HG02970 (cell line): ENCODE measurements around the gene EFNA2.
"Not testable (repeated sequence)": the region's sequence is repeated elsewhere in the genome, so short reads cannot be mapped to it uniquely, and the experiment has no call there.

Experiments used
- ATAC-seq: cut with Tn5 transposase; IDR thresholded peaks from one replicate; pipeline ENCODE4 v1.9.1; 2021; ENCODE audit warnings: mild to moderate bottlenecking, moderate library complexity, moderate number of reproducible peaks; ENCODE audit not compliant: unreplicated experiment, low FRiP score

Gene EFNA2

DNA sequence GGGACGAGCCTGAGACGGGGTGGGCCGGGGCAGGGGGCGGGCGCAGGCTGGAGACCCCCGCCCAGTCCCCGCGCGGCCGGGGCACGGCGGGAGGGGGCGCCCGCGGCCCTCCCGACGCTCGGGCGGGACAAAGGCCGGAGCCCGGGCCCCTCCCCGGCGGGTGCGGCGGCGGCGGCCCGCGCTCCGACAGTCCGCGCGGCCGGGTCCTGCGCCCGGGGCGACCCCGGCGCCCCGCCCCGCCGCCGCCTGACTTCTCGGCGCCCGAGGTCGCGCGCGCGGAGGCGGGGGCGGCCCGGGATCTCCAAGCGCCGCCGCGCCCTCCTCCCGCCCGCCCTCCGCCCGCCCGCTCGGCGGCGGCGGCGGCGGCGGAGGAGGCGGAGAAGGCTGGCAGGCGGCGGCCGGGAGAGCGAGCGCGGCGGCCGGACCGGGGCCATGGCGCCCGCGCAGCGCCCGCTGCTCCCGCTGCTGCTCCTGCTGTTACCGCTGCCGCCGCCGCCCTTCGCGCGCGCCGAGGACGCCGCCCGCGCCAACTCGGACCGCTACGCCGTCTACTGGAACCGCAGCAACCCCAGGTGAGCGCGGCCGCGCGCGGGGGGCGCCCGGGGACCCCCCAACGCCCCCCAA lies at the start of gene EFNA2:
Gene EFNA2, plus strand, starts transcription at position 137 of the 624 bp plus-strand sequence. Its CDS starts 296 bp downstream, at position 433.
- no peak for ATAC-seq

DNA sequence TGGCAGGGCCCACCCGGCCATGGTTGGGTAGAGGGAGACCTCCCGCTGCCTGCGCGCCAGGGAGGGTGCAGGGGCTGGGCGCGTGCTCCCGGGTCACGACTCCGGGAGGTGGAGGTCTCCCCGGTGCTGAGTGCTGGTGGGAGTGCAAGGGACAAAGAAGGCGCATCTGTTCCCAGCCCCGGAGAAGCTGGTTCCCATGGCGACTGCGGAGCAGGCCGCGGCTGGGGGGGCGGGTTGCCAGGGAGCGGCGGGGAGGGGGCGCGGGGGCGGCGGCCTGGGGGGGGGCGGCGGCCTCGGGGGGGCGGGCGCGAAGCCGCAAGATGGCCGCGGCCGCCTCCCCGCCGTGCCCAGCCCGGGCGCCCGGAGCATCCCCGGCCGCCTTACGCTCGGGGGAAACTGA lies 49.1 kb upstream of the EFNA2 start:
- no peak for ATAC-seq

DNA sequence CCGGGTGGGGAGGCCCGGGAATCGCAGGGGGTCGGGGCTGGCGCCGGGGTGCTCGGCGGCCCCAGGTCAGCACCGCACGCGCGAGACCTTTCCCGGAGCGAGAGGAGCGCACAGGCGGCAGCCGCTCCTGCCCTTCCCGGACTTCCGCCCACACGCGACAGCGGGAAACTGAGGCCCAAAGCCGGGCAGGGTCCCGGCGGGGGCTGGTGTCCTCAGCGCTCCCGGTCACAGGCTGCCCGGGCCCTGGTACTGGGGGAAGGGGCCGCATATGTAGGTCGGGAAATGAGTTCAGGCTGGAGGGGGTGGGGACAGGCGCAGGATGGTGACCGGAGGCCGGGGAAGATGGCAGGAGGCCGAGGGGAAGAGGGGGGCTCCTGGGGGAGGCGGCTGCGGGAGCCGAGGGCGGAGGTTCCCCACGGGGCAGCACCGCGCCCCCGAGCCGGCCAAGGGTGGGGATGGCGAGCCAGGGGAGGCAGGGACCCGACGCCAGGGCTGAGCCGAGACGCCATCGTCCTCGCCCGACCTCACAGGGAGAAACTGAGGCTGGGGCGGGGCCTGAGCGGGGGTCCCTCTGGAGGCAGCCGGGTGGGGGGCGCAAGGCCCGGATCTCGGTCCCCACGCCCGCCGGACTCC lies 48.5 kb upstream of the EFNA2 start:
- ATAC-seq, result no peak

DNA sequence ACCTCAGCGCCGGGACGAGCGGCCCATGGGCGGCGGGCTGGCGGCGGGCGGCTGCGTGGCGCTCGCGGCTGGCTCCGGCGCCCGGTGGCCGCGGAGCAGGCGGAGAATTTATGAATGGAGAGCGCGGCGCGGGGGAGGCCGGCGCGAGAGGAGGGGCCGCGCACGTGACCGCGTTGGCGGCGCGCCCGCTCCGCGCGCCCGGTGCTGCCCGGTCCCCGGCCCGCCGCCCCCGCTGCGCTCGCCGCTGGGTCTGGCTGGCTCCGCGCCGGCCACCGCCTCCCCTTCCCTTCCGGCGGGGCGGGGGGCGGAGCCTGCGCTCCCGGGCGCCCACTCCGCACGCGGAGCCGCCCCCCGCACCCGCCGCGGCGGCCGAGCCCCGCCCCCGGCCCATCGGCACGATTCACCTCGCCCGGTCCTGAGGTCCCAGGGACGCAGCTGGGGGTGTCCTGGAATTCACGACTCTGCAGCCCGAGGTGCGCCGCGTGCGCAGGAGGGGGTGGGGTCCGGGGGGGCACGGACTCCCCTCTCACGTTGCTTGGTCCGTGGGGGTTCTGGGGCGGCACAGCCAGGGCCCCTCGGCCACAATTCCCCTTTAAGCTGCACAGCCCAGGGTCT lies 47.8 kb upstream of the EFNA2 start, which contains the start of gene CBARP:
Gene CBARP, minus strand, starts transcription at position 252 of the 615 bp plus-strand sequence. CDS start 1,905 bp downstream, outside the sequence.
- ATAC-seq, result no peak

DNA sequence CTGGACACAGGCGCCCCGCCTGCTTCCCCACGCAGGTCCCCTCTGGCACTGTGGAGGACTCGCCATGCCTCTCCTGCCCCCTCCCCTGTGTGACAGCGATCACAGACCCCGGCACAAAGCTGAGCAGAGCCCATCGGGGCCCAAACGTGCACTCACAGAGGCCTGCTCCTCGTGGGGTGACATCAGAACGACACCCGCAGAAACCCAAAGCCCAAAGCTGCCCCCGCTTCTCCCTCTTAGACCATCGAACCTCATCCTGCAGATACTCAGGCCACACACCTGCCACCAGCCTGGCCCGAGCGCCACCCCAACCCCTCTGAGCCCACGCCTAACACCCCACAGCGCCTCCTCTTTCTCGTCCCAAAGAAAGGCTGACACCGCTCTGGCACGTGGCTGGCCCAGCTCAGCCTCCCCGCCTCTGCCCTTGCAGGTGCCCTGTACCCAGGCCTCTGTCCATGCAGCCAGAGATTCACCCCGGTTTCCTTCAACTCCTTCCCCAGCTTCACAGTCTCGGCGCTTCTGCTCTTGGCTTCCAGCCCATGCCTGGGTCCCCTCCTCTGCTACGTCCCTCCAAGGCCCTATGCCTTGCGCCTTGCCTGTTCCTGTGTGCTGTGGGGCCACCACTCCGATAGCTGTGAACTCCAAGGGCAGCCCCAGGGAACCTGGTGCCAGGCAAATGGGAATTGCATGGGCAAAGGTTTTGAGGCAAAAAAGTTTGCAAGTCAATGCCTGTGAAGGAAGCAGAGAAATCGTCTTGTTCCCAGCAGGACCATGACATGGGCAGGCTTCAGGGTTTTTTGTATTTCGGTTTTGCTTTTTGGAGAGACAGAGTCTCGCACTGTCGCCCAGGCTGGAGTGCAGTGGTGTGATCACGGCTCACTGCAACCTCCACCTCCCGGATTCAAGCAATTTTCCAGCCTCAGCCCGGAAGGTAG lies 47.0 kb upstream of the EFNA2 start:
- ATAC-seq, result no peak

DNA sequence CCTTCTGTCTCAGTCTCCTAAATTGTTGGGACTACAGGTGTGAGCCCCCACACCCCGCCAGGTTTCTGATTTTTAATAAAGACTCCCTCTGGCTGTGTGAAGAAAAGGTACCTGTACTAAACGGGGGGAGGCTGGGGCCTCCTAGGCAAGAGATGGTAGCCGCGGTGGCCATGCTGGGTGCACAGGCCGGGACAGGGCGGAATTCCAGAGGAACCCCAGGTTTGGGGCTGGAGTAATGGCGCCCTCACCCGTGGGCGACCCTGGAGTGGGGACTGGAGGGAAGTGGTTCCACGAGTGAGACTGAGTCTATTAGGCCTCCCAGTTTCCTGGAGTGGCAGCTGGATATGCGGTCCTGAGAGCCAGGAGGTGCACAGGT lies 46.3 kb upstream of the EFNA2 start:
- ATAC-seq, result no peak

DNA sequence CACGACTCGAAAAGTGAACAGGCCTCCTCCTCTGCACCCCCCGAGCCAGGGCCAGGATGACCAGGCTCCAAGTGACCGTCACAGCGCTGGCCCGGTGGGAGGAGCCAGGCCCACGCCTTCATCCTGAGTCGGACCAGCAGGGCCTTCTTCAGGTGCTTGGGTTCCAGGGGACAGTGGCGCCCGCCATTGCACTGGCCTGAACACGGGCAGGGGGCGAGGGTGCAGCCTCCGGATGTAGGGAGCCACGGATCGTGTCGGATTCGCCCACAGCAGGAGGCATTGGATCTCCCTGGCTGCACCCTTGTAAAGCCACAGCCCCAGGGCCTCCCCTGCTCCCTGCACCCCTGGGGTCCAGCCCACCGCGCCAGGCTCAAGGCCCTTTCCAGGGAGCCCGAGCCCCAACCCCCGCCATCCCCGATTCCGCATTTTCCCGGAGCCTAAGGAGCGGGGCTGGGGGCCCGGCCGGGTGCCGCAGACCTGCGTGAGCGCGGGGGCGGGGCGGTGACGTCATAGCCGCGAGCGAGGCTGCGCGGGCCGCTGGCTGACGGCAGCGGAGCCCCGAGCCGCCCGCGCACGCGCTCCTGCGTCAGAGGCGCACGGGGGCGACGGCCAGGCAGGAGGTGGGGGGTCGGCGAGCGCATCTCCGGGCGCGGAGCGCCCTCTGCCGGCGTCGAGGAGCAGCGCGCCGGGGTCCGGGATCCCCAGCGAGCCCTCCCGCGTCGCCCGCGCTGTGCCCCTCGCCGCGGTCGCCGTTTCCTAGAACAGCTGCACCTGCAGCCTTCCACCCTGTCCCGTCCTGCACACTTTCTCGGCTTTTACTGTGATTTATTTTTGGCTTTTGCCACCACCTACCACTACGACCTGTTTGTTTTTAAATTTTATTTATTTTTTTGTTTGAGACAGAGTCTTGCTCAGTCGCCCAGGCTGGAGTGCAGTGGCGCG lies 45.6 kb upstream of the EFNA2 start:
- ATAC-seq, result no peak

DNA sequence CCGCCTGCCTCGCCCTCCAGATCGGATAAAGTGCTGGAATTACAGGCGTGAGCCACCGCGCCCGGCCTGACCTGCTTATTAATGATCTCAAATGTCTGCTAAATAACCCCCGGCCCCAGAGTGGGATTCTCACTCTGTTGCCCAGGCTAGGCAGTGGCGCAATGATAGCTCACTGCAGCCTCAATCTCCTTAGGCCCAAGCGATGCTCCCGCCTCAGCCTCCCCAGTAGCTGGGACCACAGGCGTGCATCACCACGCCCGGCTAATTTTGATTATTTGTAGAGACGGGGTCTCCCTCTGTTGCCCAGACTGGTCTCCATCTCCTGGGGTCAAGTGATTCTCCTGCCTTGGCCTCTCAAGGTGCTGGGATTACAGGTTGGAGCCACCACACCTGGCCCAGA lies 44.7 kb upstream of the EFNA2 start:
- ATAC-seq, result no peak

DNA sequence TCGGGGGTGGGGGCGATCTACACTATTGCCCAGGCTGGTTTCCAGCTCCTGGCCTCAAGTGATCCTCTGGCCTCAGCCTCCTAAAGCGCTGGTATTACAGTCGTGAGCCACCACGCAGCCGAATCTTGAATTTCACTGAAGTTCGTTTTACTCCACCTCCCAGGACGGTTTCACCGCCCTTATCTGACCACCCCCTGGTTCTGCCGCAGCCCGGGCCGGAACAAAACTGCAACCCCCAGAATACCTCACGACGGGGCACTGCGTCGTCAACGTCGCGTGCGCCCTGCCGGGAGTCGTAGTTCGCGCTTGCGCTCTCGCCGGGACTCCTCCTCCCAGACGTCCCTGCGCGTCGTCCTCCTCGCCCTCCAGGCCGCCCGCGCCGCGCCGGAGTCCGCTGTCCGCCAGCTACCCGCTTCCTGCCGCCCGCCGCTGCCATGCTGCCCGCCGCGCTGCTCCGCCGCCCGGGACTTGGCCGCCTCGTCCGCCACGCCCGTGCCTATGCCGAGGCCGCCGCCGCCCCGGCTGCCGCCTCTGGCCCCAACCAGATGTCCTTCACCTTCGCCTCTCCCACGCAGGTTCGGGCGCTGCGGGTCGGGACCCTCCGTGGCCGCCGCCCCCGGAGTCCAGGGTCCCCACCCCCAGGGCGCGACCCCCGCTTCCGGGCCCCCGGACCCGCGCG lies 44.1 kb upstream of the EFNA2 start, which contains the start of gene ATP5F1D:
Gene ATP5F1D, plus strand, starts transcription at position 335 of the 679 bp plus-strand sequence. Its CDS starts 100 bp downstream, at position 435.
- peak; percentile 41 for ATAC-seq

DNA sequence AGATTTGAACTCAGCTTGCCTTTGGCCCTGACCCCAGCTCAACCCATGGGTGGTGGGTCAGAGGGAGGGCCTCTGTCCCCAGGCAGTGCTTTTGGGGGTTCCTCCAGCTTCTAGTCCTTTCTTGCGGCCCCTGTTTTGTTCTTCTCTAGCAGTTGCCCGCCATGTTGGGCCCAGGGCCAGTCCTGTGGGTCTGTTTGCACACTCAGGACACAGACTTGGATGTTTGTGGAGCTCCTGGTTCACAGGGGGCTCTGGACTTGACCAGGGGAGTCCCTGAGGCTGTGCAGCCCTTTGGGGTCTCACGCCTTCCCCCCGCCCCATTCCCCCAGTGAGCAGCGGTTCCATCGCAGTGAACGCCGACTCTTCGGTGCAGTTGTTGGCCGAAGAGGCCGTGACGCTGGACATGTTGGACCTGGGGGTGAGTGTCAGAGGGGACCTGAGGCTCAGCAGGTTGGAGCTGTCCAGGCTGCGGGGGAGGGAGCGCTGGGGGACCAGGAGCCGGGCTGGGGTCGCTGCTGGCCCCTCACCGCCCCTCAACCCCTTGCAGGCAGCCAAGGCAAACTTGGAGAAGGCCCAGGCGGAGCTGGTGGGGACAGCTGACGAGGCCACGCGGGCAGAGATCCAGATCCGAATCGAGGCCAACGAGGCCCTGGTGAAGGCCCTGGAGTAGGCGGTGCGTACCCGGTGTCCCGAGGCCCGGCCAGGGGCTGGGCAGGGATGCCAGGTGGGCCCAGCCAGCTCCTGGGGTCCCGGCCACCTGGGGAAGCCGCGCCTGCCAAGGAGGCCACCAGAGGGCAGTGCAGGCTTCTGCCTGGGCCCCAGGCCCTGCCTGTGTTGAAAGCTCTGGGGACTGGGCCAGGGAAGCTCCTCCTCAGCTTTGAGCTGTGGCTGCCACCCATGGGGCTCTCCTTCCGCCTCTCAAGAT lies 41.6 kb upstream of the EFNA2 start:
- no peak for ATAC-seq

DNA sequence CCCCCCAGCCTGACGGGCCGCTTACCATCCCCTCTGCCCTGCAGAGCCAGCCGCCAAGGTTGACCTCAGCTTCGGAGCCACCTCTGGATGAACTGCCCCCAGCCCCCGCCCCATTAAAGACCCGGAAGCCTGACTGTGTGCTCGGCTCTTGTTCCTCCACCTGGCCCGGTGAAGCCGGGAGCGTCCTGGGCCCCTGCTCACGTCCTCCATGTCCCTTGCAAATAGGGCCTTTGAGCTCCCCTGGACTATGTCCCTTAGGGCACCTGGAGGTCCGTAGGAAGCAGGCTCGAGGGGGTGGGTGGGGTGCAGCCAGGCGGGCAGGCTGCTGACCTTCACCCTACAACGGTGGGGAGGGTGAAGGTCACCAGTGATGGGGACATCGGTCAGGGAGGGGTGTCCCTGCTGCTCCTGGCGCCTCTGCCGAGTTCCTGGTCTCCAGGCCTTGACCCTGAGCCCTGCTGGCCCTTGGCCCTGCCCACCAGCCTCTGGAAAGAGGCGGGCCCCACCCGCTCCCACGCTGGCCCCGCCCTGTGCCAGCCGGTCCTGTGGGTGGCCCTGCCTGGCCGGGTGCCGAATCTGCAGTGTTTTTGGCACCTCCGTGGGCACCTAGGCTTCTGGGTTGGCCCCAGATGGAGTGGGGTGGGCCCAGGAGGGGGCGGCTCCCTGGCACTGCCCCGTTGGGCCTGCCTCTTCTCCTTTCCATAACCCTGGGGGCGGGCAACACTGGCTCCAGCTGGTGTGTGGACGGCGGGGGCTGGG lies 40.8 kb upstream of the EFNA2 start:
- no peak for ATAC-seq

DNA sequence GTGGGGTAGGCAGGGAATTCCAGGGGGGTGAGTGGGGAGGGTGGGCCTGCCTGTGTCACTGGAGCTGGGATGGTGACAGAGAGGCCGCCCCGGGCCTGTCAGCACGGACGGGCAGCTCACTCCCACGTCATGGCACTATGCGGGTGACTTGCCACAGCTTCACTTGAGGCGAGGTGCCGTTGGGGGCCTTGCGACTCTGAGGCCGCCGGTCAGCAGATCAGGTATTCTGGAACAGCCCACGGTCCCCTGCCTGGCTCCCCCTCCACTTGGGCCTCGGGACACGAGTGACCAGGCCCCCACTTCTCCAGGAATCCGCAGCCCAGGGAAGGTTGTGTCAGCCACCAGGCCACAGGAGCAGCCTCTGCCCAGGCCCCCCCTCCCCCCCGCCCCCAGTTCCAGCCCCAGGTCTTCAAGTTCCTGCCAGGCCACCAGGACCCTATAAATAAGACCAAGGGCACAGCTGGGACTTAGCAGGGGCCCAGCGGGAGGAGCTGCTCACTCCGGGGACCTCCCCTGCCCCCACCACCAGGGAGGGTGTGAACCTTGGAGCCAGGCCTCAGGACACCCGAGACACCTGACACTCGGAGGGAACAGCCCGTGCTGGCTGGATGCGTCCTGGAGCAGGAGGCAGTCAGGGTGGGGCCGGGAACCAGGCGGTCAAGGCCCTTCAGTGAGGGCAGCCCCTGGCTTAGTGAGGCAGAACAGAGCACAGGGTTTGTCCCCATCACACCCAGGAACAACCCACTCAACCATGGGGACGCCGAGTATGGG lies 40.0 kb upstream of the EFNA2 start:
- ATAC-seq, result no peak

DNA sequence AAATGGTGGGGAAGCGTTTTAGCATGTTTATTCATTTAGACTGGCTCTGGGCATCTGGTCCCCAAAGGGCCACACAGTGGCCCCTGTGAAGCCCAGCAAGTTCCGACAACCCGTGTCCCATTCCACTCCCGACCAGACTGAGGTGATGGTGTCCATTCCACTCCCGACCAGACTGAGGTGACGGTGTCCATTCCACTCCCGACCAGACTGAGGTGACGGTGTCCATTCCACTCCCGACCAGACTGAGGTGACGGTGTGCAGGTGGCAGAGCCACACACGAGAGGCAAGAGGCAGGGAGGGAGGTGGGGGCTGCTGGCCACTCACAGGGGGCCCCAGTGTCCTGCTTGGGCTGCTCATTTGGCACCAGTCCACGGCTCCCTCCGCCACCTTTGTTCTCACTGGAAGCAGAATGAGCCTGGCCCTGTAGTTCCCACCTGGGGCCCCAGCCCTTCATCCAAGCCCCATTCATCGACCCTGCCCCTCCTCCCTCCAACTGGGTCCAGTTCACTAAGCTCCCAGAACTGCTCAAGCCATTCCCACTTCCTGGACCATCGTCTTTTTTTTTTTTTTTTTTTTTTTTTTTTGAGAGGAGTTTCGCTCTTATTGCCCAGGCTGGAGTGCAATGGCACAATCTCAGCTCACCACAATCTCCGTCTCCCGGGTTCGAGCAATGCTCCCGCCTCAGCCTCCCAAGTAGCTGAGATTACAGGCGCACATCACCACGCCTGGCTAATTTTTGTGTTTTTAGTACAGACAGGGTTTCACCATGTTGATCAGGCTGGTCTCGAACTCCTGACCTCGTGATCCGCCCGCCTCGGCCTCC lies 39.2 kb upstream of the EFNA2 start:
- ATAC-seq, result not testable (repeated sequence)

DNA sequence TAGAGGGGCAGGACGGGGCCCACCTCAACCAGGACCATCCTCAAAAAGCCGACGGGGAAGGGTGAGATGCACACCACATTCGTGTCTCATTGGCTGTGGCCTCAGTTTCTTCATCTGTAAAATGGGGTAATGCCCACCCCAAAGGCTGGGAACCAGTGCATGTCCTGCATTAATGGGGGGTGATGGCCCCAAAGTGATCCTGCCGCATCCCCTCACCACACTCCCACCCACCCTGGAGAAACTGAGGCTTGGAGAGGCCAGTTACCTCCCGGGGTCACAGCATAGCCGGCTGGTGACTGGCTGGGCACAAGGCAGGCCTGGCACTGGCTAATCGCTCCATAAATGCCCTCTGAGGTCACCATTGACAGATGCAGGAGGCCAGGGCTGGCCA lies 37.9 kb upstream of the EFNA2 start:
- ATAC-seq, result no peak

DNA sequence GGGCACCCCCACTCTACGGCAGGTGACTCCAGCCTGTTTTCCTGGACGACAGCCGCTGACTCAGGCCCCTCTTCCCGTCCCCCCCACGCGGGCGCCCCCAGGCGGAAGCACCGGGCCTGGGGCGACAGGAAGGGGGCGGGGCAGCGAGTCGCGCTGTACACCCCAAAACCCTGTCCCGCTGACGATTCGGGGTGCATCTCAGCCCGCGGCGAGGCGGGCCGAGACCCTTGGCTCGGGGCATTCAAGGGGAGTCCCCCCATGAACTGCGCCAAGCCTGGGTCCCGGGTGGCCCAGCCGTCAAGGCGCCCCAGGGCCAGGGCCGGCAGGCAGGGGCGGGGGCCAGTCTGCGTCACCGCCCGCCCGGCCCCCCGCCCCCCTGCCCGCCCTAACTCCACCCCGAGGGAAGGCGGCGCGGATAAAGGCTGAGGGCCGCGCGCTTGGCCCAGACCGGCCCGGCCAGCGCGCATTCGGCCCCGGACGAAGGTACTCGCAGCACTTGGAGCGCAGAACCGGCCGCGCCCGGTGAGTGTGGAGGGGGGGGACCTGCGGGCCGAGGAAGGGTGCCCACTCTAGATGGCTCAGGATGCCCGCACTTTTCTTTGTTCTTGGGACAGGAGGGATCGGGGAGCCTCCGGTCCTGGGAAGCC lies 37.4 kb upstream of the EFNA2 start, which contains the start of gene MIDN:
Gene MIDN, plus strand, starts transcription at position 445 of the 647 bp plus-strand sequence. CDS start 1,714 bp downstream, outside the sequence.
- peak; percentile 0 for ATAC-seq
